Dermis blood vessel endothelial cell (primary cell): Measurements from ENCODE around the gene SPAG7. TPM values are rescaled to one million over a fixed set of nuclear protein-coding genes. Genes with fewer than 3 reads are reported as not detected.
A peak's percentile ranks its signal among the peaks of the same experiment; 100 is the strongest.
"Not testable (repeated sequence)": the region's sequence is repeated elsewhere in the genome, so short reads cannot be mapped to it uniquely, and the experiment has no call there.

Experiments
- DNase-seq: peaks from one replicate; pipeline ENCODE4 v3.0.0; 2010
- total RNA-seq: library from RNA; depleted of rRNA; stranded (reverse); fragments of >200 nt; gene quantifications from 2 replicates; pipeline ENCODE4 v1.2.3, GENCODE V29; 2014

The SPAG7 gene
- total RNA-seq, 1 donor from 2014 or later, result 57.5 TPM

GRCh38 chr17:4937553-4937952 is 30.1 kb downstream of the SPAG7 start:
- no peak for DNase-seq

GRCh38 chr17:4936436-4936835 is 31.2 kb downstream of the SPAG7 start:
- no peak for DNase-seq

- DNase-seq, result no peak
Observed at GRCh38 chr17:4935650-4936049, 32.0 kb downstream of the SPAG7 start.

- peak; percentile 43 for DNase-seq
Observed at GRCh38 chr17:4934173-4934979, 33.2 kb downstream of the SPAG7 start.

- no peak for DNase-seq
Observed at GRCh38 chr17:4933646-4934045, 34.0 kb downstream of the SPAG7 start.

- no peak for DNase-seq
Observed at GRCh38 chr17:4932756-4933155, 34.9 kb downstream of the SPAG7 start.

GRCh38 chr17:4931963-4932362 is 35.7 kb downstream of the SPAG7 start, which contains the start of gene GP1BA:
Gene GP1BA (plus strand): TSS chr17:4932277. CDS start chr17:4932605, 328 bp downstream.
- DNase-seq, result no peak

GRCh38 chr17:4928881-4929280 is 38.7 kb downstream of the SPAG7 start:
- no peak for DNase-seq

- not testable (repeated sequence) for DNase-seq
Observed at GRCh38 chr17:4926577-4927335, 40.9 kb downstream of the SPAG7 start.

- DNase-seq, result no peak
Observed at GRCh38 chr17:4921320-4921719, 46.3 kb downstream of the SPAG7 start.

GRCh38 chr17:4920351-4921048 is 47.1 kb downstream of the SPAG7 start:
- no peak for DNase-seq

GRCh38 chr17:4919511-4920047 is 48.0 kb downstream of the SPAG7 start:
- no peak for DNase-seq

GRCh38 chr17:4914551-4914950 is 53.1 kb downstream of the SPAG7 start:
- not testable (repeated sequence) for DNase-seq

GRCh38 chr17:4913994-4914393 is 53.6 kb downstream of the SPAG7 start:
- DNase-seq, result no peak

Other genes with a start within 250 kb of the SPAG7 start
- gene MED11, start 236.4 kb downstream of the SPAG7 start, total RNA-seq, result 12.1 TPM in 2 replicates
- gene ZMYND15, start 228.0 kb downstream of the SPAG7 start, total RNA-seq, result 0.05 TPM in 1 of 2 replicates, not detected in the other
- gene CXCL16, start 227.9 kb downstream of the SPAG7 start, total RNA-seq, result 1.5 and 2.2 TPM in 2 replicates
- gene TM4SF5, start 195.9 kb downstream of the SPAG7 start, total RNA-seq, result not detected in 2 replicates
- gene VMO1, start 181.5 kb downstream of the SPAG7 start, total RNA-seq, result 0.51 TPM in 1 of 2 replicates, not detected in the other
- gene GLTPD2, start 178.9 kb downstream of the SPAG7 start, total RNA-seq, result not detected in 2 replicates
- 157 and 202 TPM in 2 replicates for gene PSMB6, start 171.7 kb downstream of the SPAG7 start, total RNA-seq
- gene PLD2, start 160.7 kb downstream of the SPAG7 start, total RNA-seq, result 35.1 and 47.2 TPM in 2 replicates
- 44.9 and 58.2 TPM in 2 replicates for gene MINK1, start 134.5 kb downstream of the SPAG7 start, total RNA-seq
- gene C17orf107, start 68.3 kb downstream of the SPAG7 start, total RNA-seq, result 0.68 and 1.1 TPM in 2 replicates
- gene CHRNE, start 64.7 kb downstream of the SPAG7 start, total RNA-seq, result 0.85 and 3.6 TPM in 2 replicates
- not detected in 2 replicates for gene GP1BA, start 35.5 kb downstream of the SPAG7 start, total RNA-seq
- gene SLC25A11, start 27.8 kb downstream of the SPAG7 start, total RNA-seq, result 59.2 and 67.8 TPM in 2 replicates
- gene RNF167, start 27.5 kb downstream of the SPAG7 start, total RNA-seq, result 13.6 and 23.7 TPM in 2 replicates
- gene PFN1, start 19.3 kb downstream of the SPAG7 start, total RNA-seq, result 298 and 729 TPM in 2 replicates
- gene ENO3, start 16.7 kb downstream of the SPAG7 start, total RNA-seq, result 3.3 and 7.0 TPM in 2 replicates
- 4.9 and 11.4 TPM in 2 replicates for gene CAMTA2, start 19.9 kb upstream of the SPAG7 start, total RNA-seq
- gene INCA1, start 29.7 kb upstream of the SPAG7 start, total RNA-seq, result 0.33 and 0.34 TPM in 2 replicates
- 105 and 189 TPM in 2 replicates for gene KIF1C, start 30.1 kb upstream of the SPAG7 start, total RNA-seq
- 0.17 and 0.47 TPM in 2 replicates for gene SLC52A1, start 67.6 kb upstream of the SPAG7 start, total RNA-seq
- 1.9 and 2.0 TPM in 2 replicates for gene ZFP3, start 110.7 kb upstream of the SPAG7 start, total RNA-seq
- gene ZNF232, start 144.1 kb upstream of the SPAG7 start, total RNA-seq, result 6.2 and 6.3 TPM in 2 replicates
- gene USP6, start 148.2 kb upstream of the SPAG7 start, total RNA-seq, result 0.05 TPM in 1 of 2 replicates, not detected in the other
- gene ZNF594, start 224.1 kb upstream of the SPAG7 start, total RNA-seq, result 3.4 and 4.8 TPM in 2 replicates